CD4-positive, alpha-beta T cell treated with Interleukin-15 for 4 hours (primary cell): ENCODE data around the gene TAF4.

Experiments
- DNase-seq: peaks from one replicate; pipeline ENCODE4 v3.0.0-alpha.2; 2020; ENCODE audit warnings: low spot score

The TAF4 gene

DNA sequence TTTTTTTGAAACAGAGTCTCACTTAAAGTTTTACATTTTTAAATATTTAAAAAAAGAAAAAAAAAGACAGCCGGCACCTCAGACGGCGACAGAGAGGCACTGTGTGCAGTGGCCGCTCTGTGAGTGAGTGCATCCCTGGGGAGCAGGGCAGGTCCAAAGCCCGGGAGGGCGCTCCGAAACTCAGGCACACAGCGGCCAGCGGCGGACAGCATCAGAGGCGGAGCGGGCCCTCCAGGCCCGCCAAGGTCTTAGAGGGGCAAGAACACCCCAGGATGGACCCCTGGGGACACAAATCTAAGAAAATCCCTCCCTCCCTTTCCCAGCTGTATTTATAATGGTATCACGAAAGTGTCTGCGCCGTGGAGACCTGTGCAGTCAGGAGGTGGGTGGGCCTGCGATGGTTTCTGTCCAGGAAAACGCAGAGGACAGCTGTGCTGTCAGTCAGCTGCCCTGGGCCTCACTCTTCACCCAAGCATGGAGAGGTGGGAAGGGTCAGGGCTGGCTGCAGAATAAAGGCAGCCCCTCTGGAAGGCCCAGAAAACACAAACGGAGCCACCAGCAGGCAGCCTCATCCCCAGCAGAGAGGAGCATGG lies 43.8 kb downstream of the TAF4 start:
- DNase-seq: no peak

DNA sequence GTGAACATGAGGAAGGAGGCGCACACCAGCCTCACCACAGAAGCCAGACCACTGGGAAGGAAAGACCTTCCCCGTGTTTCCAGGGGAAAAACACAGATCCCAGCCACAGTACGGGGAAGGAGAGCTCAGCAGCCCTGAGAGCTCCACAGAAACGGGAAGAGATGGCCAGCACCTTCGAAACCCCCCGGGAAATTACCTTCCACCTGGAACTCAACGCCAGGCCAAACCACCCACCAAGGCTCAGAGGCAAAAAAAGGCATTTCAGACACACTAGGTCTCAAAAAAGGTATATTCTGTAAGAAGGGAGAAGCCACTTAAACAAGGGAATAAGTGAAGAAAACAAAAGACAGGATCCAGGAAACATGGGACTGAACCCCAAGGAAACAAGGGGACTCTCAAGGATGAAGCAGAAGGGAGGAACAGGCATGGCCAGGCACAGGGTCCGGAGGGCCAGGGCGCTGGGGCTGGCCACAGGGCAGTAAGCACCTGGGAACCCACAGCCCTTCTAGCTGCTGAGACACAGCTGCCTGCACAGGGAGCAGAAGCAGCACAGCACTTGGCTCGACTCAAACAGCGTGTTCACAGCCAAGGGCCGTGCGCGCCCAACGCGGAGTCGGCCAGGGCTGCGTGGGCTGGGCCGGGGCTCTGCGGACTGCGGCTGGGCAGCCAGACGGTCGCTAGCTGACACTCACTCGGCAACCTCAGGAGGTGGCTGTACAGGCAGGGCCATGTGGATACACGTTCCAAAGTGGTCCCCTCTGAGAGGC lies 44.6 kb downstream of the TAF4 start:
- no peak for DNase-seq

DNA sequence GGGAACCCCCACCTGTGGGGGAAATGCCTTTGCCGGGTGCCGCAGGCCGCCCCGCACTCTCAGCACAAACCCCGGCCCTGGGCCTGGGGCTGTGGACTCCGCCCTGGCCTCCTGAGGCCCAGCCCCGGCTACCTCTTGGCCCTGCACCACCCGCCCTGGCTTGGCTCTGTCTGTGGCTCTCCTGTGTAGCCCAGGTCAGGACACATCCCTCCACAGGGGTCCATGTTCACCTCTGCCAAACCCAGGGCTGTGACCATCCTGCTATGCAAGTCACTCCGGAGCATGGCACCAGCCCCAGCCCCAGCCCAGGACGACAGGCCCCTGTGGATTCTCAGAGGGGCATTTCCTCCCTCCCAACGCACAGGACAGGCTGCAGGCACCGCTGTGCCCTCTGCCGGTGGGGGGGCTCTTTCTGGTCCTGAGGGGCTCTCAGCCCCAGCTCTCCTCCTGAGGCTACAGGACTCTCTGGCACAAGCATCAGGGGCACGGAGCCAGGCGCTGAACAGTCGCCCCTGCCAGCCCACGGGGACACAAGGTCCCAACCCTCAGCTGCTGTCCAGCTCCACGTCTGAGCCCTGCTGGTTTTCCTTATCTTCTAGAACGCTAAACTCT lies 45.7 kb downstream of the TAF4 start:
- DNase-seq: no peak

- no peak for DNase-seq
Observed at GRCh38 chr20:62019144-62019805, 46.4 kb downstream of the TAF4 start.

GRCh38 chr20:62018437-62019143 lies 47.1 kb downstream of the TAF4 start:
- DNase-seq: no peak

GRCh38 chr20:62015540-62016288 lies 50.0 kb downstream of the TAF4 start:
- DNase-seq: no peak

DNA sequence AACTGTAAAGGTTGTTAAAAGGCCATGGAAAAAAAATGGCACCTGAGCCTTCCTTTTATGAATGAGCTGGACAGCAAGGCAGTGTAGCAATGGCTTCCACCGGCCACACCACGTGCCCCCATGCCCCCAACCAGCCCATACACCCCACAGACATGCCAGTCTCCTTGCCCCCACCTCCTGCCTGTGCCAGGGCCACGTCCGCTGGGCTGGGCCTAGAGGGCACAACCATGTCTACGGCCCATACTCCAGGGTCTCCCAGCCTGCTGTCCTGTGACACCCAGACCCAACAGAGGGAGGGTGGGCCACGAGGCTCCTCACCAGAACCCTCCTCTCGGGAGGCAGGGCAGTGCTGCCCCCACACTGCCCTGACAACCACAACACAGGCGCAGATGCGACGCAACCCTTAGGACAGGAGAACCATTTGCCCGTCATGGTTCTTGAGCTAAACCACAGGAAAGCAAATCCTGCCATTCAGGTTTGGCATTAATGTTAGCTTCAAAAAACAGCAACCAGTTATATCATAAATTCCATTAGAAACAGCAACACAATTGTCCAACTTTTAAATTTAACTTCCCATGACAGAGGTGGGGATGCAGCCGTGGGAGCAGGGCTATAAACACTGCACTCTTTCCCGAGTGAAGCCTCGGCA lies 50.7 kb downstream of the TAF4 start:
- DNase-seq: no peak

DNA sequence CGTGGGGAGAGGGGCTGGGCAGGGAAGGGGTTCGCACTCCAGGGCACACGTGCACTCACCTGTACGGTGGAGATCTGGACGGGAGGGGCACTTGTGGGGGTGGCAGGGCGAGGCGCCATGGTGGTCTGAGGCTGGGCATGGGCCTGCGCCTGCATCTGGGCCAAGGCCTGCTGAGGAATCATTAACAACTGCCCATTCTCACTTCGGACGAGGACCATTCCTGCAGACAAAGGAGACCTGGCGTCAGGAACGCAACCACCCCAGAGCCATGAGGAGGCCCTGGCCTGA lies 51.2 kb downstream of the TAF4 start:
- DNase-seq: no peak

GRCh38 chr20:62012631-62013030 lies 53.0 kb downstream of the TAF4 start:
- no peak for DNase-seq

DNA sequence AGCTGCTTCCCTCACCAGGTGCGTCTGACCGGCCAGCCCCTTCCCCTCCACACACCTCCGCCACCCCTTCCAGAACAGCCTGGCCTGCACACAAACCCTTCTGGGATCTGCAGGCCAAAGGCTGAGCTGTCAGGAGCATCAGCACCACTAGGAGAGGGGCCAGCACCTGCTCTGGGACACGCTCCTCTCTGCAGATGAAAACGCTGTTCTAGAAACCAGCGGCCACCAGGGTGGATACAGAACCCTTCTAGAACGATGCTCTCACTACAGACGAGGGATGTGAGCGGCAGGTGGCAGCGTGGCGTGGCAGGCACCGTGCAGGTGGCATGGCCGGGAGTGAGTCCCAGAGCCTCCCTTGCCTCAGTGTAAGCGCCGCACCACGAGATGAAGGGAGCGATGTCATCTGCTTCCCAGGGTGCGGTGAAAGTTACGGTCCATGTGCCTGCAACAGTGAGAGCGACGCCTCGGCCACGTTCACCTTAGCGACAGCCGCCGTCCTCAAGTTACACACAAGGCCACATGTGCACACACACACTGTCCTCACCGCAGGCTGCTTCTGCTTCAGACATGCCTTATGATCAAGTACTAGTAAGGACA lies 53.6 kb downstream of the TAF4 start:
- DNase-seq: no peak

DNA sequence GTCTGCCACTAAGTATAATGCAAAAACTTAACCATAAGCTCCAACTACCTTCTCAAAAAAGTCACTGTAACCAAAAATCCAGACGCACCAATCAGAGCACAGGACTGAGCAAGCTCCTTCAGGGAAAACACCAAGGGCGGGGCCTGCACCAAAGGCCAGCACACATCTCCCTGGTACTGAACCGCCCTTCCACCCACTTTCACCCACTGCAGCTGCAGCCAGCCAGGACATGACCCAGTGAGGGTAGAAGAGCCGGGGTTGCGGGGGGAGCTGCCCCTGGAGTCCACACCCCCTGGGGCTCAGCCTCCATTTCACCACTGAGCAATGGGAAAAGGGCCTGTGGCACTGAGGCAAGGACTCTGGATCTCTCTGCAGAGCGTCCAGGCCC lies 54.3 kb downstream of the TAF4 start:
- DNase-seq: no peak

DNA sequence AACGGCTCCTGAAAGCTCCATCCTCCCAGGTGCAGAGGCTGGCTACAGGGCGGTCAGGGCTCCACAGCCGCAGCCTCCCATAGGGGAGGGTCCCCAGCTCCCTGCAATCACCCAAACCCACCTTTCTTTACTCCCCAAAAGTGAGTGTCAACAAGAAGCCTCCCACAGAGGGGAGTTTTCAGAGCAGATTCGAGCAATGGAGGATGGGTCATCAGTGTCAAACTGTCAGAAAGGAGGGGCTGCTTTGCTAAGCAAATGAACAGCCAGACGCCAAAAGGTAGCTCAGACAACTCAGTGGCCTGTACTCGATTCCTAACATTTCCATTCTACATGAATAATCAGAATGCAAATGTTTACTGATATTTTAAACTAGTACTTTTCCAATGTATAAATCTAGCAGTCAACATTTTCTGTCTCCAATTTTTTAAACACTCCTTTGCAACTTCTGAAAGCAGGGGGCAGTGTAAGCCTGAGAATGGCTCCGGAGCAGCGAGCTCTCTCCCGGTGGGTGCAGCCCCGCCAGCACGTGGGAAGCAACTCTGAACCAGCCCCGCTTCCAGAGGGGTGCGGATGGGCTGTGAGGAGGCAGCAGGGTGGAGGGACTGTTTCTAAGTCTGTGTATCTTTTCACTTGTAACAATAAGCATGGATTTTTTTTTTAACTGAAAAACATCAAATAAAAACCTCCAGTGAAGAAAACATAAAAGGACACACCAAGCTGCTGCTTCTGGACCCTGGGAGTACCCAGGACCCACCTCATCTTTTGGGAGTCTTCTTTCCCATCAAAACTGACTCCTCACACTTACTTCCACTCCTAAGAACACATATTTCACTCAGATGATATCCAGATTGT lies 54.9 kb downstream of the TAF4 start:
- DNase-seq: peak; percentile 66

DNA sequence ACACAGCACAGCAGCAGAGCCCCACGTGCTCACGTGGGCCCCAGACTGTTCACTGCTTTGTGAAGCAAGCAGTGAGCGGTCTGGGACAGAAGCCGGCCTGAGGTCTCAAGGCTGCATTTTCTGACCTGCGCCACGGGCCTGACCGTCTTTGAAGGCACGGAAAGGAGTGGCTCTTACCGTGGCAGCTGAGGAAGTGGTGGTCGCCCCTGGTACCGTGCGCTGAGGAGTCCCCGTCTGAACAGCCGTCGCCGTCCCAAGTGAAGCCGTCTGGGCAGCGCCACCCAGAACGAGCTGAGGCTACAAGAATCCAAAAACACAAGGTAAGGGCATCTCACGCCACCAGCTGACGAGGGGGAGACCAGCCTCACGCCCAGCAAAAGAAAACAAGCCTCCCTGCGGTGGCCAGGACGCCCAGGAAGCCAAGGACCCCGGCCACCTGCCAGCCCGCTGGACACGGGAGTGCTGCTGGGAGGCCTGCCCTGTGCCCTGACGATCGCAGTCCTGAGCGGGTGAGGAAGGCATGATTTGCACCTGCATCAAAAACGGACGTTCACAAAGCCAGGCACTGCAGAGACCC lies 55.7 kb downstream of the TAF4 start:
- DNase-seq: no peak

GRCh38 chr20:62009322-62009721 lies 56.4 kb downstream of the TAF4 start:
- DNase-seq: no peak

DNA sequence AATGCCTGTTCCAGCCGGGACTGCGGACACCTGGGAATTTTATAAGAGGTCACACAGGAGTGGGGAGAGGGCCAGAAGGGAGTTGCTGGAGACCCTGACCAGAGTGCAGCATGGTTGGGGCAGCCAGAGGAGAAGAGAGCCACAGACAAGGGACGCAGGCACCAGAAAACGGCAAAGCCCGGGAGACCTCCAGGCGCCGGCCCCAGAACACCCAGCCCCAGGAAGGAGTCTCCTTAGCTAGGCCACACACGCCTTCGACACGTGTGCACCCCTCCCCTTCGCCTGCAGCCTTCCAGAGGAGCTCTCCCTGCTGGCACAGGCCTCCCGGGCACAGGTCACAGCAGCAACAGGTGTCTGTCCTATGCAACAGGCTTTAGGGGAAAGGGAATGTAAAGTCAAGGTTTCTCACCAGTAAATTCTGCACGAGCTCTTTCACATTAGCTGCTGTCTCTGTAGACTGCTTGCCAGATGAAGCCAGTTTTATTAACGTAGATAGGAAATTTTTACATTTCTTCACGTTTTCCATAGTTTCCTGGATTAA lies 57.0 kb downstream of the TAF4 start:
- DNase-seq: no peak

DNA sequence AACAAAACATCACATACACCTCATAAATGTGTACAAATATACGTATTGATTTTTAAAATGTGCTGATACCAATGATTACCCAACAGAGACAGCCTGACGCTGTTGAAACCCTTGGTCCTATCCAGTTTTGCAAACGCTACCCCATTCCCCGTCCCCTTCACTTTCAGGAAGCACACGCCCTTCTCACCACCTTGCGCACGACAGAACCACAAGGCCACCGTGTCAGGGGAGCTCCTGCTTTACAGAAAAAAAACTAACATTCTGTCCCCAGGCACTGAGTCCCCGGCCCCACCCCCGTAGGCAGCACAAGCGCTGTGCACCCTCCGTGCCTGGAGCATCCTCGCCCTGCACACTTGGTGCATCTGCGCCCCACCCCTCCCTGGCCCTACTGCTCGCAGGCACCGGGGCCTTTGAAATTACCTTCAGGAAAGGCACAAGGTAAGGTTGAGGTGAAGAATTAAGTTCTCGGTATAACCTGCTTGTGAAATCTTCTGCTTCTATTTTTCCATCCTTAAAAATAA lies 58.5 kb downstream of the TAF4 start:
- no peak for DNase-seq

DNA sequence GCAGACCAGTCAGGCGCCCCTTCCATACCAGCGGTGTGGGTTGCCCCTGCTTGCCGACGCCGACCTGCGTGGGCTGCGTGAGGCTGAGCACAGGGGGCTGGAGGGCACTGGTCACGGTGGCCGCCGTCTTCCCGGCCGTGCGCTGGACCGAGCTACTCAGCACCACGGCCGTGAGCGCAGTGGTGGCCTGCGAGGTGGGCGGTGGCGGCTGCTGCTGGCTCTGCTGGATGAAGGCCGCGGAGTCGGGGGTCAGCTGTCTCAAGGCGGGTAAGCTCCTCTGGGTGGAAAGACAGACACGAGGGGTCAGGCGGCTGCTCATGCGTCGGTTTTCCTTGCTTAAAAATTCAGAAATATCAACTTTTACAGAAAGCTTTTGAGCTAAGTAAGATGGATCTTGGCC lies 59.2 kb downstream of the TAF4 start:
- no peak for DNase-seq

DNA sequence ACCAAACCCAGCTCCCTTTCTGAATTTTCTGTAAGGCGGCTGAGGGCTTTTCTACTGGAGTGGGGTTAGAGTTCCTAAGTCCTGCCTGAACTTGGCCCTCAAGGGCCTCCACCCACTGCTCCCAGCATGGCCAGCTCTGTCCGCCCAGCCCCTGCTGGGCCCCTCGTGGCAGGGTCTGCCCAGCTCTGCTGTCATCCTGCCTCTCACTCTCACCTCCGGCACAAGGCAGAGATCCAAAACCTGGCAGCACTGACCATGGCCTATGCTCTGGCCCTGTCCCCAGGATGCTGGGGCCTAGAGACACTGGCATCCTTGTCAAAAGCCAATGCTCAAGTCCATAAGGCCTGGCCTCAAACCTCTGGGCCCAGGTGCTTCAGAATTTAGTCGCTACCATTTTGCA lies 61.1 kb downstream of the TAF4 start:
- DNase-seq: no peak
